Left colon (tissue), 2 donors: ENCODE results near the gene KCNH4. TPM values are rescaled to one million over a fixed set of nuclear protein-coding genes. Genes with fewer than 3 reads are reported as not detected.

ENCODE experiments used
- ATAC-seq: fragments of 200-7000 bp; cut with Tn5 transposase; one replicate; pipeline ENCODE4 v1.9.1; 2020; ENCODE audit warnings: mild to moderate bottlenecking, moderate library complexity
- DNase-seq, 2 donors: peaks; one replicate each; pipeline ENCODE4 v3.0.0-alpha.2; 2020
- intact Hi-C, 2 donors: fragments of 100-400 bp; cut with DNase I in 1 of 2; cut with micrococcal nuclease in 1 of 2; formaldehyde crosslinking; loops; one replicate each; pipeline versions ENCODE4 v1.11.2 to v1.14.0; 2022; cut with DNase I, micrococcal nuclease
- total RNA-seq, 2 donors: library from RNA; stranded (reverse); fragmentation: NEBNext Ultra II Directional; extraction: Animal tissue kit (Norgen Biotek cat#: 25700); gene quantifications; one replicate each; pipeline ENCODE4 v1.2.1, GENCODE V29; 2021
- donor health status: DM: no; HTN: no; CAD: no.
- donor health status: DM: yes; HTN: yes; CAD: no.

Gene KCNH4
- total RNA-seq, 2 donors from 2014 or later: 0.06 TPM

DNA sequence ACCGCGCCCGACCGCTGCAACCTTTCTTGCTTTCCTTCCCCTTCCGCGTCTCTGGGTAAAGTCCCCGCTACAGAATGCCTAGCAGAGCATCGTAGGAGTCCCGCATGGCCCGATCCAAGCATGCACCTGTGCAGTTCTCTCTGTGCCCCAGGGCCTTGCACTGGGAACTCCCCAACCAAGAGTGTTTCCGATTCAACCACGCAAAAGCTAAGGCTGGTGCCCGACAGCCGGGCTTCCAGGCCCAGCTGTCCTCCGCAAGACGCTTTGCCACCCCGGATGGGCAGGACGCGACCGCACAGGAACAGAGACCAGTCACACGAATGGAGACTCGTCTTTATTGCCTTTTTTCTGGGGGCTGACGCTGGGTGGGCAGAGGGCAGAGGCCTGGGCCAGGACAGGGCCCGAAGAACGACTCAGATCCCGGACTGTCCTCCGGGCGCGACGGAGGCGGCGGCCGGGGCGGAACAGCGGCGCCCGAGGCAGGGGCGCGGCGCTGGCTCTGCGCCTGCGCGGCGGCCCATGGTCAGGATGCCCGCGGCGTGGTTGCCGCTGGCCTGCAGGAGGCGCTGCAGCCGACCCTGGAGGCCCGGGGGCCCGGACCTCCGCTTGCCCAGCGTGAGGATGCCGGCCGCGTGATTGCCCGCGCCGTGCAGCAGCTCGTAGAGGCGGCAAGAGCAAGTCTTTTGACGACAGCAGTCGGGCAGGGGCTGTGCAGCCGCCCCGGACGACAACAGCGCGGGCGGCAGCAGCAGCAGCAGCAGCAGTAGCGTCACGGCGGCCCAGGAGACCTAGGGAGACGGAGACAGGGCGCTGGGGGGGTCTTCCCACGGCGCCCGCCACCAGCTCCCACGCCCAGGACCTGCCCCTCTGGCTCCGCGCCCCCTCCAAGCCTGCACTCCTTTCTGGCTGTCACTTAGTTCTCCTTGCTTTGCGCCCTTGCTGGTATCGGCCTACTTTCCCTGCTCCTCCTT lies 3.1 kb upstream of the KCNH4 start:
- intact Hi-C loops: loop anchor here in 1 of 2 donors (10.0 kb wide), 1 partner anchor 59 kb away; the partner anchor contains the start of genes HSPB9 and KAT2A
- DNase-seq: peak; percentile 55 to 81
- peak; percentile 87 for ATAC-seq

GRCh38 chr17:42182927-42183734 lies 2.2 kb upstream of the KCNH4 start:
- intact Hi-C loops: loop anchor here in 1 of 2 donors (10.0 kb wide), 1 partner anchor 58 kb away; the partner anchor contains the start of genes HSPB9 and KAT2A
- ATAC-seq: peak; percentile 42
- DNase-seq: no peak

- ATAC-seq: no peak
- intact Hi-C loops: loop anchor here in 1 of 2 donors (10.0 kb wide), 1 partner anchor 57 kb away; the partner anchor contains the start of genes HSPB9 and KAT2A
- DNase-seq: no peak
Observed at GRCh38 chr17:42181851-42182207, 887 bp upstream of the KCNH4 start.

DNA sequence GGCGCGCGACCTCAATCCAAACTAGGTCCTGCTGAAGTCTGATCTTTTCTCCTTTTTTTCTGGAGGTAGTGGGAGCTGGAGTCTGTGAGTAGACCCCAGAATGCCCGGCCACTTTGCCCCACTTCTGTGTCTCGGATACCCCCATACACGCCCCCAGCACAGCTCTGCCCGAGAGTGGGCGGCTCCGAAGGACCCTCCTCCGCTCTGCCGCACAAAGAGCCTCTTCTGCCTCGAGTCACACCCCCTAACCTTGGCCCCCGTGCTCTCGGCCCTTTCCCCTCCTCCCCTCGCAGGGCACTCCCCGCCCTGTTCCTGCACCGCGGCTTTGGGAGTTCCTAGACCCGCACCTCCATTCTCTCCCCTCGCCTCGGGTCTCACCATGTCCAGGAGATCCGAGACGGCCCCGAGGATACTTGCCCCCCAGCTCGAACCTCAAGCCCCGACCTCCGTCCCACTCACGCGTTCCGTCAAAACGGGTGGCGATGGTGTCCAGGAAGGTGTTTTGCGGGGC lies 476 bp downstream of the KCNH4 start:
- ATAC-seq (no peak), DNase-seq (no peak)
- intact Hi-C loops: loop anchor here in 1 of 2 donors (10.0 kb wide), 1 partner anchor 56 kb away; the partner anchor contains the start of genes HSPB9 and KAT2A

DNA sequence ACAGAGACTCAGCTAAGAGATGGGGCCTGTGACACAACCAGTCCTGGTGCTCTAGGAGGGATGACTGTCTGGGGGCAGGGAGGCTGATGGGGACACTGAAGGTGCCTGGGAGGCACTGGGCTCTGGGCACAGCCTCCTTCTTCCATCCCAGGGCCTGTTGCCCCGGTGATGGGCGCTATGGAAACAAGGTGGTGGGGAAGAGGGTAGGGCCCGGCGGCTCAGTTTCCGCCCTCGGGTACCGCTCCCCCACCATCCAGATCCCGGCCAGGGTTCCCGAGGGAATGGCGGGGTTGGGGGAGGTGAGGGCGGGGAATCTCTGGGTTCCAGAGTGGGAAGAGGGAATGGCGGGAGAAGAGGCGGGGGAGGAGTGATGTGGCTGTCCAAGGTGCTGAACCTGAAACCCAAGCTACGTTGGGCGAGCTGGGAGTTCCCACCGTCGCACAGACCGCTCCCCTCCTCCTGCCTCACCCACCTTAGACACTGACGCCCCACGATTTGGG lies 981 bp downstream of the KCNH4 start:
- ATAC-seq (no peak), DNase-seq (peak in 1 of 2 donors; percentile 64)
- intact Hi-C loops: loop anchor here in 1 of 2 donors (10.0 kb wide), 1 partner anchor 55 kb away; the partner anchor contains the start of genes HSPB9 and KAT2A

DNA sequence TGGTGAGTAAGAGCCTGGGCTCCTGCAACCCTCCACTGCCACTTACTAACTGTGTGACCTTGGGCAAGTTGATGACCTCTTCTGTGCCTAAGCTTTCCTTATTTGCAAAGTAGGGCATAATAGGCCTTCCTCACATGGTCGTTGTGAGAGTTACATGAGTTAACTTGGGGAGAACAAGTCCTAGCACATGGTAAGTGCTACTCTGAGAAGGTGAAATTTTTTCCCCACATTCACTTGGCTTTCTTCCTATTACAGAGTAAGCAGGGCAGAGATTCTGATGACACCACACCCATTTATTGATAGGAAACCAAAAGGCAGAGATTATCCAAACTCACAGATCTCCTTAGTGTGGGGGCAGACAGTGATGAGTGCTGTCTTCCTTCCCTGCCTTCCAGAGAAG lies 1.6 kb downstream of the KCNH4 start:
- intact Hi-C loops: no loop called here
- ATAC-seq: no peak
- no peak for DNase-seq

GRCh38 chr17:42178817-42179216 lies 2.1 kb downstream of the KCNH4 start:
- intact Hi-C loops: no loop called here
- DNase-seq (no peak), ATAC-seq (no peak)

GRCh38 chr17:42177684-42178083 lies 3.3 kb downstream of the KCNH4 start:
- DNase-seq (no peak), ATAC-seq (no peak)
- intact Hi-C loops: no loop called here

DNA sequence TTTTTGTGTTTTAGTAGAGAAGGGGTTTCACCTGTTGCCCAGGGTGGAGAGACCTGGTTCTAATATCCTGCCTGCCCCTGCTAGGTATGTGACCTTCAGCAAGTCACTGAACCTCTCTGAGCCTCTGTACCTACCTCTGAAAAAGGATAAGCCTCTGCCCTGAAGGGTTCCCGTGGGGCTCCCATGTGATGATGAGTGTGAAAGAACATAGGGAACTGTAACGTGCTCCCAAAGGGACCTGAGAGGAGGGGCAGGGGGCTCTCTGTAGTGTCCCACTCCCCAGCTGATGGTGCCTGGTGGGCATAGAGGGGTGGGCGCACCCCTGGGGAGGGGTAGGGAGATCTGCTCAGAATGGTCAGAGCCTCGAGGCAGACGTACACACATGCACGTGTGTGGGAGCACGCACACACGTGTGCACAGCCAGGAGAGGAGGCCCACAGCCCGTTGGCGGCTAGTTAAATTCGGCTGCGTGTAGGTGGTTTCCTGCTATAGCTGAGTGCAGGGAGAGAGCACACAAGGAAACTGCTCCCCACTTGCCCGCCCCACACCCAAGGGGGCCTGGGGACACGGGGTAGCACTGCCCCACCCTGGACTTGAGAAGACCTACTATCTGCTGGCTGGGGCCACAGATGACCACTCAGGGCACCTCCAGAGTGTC lies 6.7 kb downstream of the KCNH4 start:
- intact Hi-C loops: no loop called here
- DNase-seq (no peak), ATAC-seq (no peak)

- ATAC-seq: no peak
- intact Hi-C loops: no loop called here
- no peak for DNase-seq
Observed at GRCh38 chr17:42171831-42172230, 9.1 kb downstream of the KCNH4 start.

- ATAC-seq (no peak), DNase-seq (no peak)
- intact Hi-C loops: no loop called here
Observed at GRCh38 chr17:42169351-42169750, 11.6 kb downstream of the KCNH4 start.

DNA sequence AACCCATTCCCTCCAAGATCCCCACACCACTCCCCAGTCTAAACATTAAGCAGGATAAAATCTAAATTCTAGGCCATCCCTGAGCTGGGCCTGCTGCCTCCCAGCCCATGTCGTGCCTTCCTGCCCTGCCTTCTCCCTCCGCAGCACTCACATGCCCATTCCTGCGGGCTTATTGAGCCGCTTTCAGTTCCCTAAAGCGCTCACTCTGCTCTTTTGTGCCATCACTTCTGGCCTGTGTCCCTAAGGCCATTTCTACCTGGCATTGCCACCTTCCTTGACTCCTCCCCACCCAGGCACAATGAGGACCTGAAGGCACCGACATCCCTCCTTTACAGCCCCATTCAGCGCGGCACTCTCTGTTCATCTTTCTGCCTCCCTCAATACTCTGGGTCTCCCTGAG lies 13.1 kb downstream of the KCNH4 start:
- intact Hi-C loops: no loop called here
- ATAC-seq (no peak), DNase-seq (no peak)

- ATAC-seq (no peak), DNase-seq (no peak)
- intact Hi-C loops: no loop called here
Observed at GRCh38 chr17:42166196-42166763, 14.7 kb downstream of the KCNH4 start.

- DNase-seq (no peak), ATAC-seq (no peak)
- intact Hi-C loops: no loop called here
Observed at GRCh38 chr17:42165751-42166150, 15.2 kb downstream of the KCNH4 start.

DNA sequence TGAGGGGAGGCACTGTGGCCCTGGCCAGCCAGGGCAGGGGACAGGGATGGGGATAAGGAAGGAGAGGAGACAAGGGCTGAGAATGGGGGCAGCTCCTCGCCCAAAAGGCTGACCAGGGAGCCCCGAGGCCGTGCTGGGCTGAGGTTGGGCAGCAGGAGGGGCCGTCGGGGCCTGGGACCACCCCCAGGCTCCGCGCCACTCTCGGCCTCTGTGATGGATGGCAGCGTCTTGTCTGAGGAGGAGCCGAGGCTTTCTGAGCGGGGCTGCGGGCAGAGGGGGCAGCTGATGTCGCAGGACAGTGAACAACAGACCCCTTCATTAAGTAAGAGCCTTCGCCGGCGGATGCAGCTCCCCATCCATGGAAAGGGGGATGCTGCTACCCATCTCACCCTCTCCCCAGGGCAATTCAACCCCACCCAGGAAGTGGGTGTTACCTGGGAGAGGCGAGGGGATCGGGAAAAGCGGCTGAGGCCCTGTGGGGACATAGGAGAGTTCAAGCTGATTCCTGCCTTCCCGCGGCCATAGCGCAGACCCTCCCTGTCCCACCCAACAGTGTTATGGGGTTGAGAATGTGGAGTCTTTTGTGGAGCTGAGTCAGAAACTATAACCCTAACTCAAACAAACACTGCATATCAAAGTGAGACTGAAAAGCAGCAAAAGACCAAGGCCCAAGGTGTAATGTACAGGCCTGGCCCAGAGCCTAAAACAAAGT lies 17.1 kb downstream of the KCNH4 start:
- ATAC-seq: no peak
- DNase-seq: no peak
- intact Hi-C loops: no loop called here

DNA sequence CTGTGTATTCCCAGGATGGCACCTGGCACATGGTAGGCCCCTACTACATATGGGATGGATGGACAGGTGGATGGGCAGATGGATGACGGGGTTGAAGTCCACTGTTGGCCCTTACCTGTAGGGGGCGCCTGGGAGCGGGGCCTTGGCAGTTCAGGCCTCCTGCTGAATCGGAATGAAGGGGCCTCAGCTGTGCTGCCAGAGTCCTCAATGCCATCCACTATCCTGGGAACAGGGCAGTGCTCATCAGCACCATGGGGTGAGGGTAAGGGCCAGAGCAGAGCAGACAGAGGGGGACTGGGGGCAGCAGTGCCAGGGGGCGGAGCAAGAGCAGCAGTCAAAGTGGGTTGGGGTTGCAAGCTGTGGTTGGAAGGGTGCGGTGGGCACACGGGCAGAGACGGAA lies 17.8 kb downstream of the KCNH4 start:
- DNase-seq (no peak), ATAC-seq (peak; percentile 32)
- intact Hi-C loops: no loop called here

GRCh38 chr17:42160531-42160910 lies 20.4 kb downstream of the KCNH4 start:
- ATAC-seq: no peak
- no peak for DNase-seq
- intact Hi-C loops: no loop called here
